IMR-90 (cell line): ENCODE results near the gene C5orf63. TPM values are rescaled to one million over a fixed set of nuclear protein-coding genes. Genes with fewer than 3 reads are reported as not detected.

ENCODE experiments used
- ATAC-seq: fragments of 200-7000 bp; cut with Tn5 transposase; 2 replicates; pipeline ENCODE4 v1.9.1; 2020; ENCODE audit warnings: low read depth, mild to moderate bottlenecking, moderate library complexity
- BruUV-seq: library from RNA; stranded (reverse); fragments of 400-500 nt; replicated peaks from 2 replicates; lab custom pipeline; 2021; lab: Mats Ljungman, UMichigan
- CTCF ChIA-PET: fragments of 300-600 bp; formaldehyde crosslinking; extraction: SDS; loops from one replicate; lab custom pipeline; 2021; ENCODE audit warnings: antibody characterized with exemption; lab: Yijun Ruan, JAX
- POLR2A ChIA-PET: fragments of 300-600 bp; sonication (Branson Sonifier 250); formaldehyde crosslinking; loops from one replicate; lab custom pipeline; 2022; ENCODE audit warnings: antibody characterized with exemption; ENCODE audit not compliant: unreplicated experiment; lab: Charles Lee
- DNase-seq: peaks from one replicate; pipeline ENCODE4 v3.0.0; 2013
- H2AFZ ChIP-seq: replicated peaks from 2 replicates; pipeline ENCODE3; 2013; ENCODE audit warnings: low read length, mild to moderate bottlenecking; ENCODE audit not compliant: poor library complexity
- H2AK5ac ChIP-seq: 2 replicates; pipeline ENCODE4 v1.6.1; 2013; ENCODE audit warnings: low read depth, low read length, inconsistent platforms
- H2AK9ac ChIP-seq: replicated peaks from 2 replicates; pipeline ENCODE3; 2013; ENCODE audit warnings: mild to moderate bottlenecking, low read depth, low read length, moderate library complexity; ENCODE audit not compliant: poor library complexity
- H2BK120ac ChIP-seq: 2 replicates; pipeline ENCODE4 v1.6.1; 2013; ENCODE audit warnings: low read depth, low read length, inconsistent platforms
- H2BK15ac ChIP-seq: 3 replicates; pipeline ENCODE4 v1.6.1; 2013; ENCODE audit warnings: low read depth, low read length, inconsistent platforms
- H2BK20ac ChIP-seq: 2 replicates; pipeline ENCODE4 v1.6.1; 2013; ENCODE audit warnings: low read depth, mild to moderate bottlenecking, inconsistent platforms, low read length, moderate library complexity
- H2BK5ac ChIP-seq: 2 replicates; pipeline ENCODE4 v1.6.1; 2013; ENCODE audit warnings: mild to moderate bottlenecking, low read depth, low read length, inconsistent platforms; ENCODE audit not compliant: poor library complexity, severe bottlenecking
- H3K14ac ChIP-seq: replicated peaks from 2 replicates; pipeline ENCODE4 v1.6.1; 2013; ENCODE audit warnings: low read depth, low read length, inconsistent platforms
- H3K18ac ChIP-seq: 2 replicates; pipeline ENCODE4 v1.6.1; 2013; ENCODE audit warnings: low read depth, low read length, control low read depth
- H3K23ac ChIP-seq: 2 replicates; pipeline ENCODE4 v1.6.1; 2013; ENCODE audit warnings: low read depth, low read length, inconsistent platforms
- H3K27ac ChIP-seq: 2 replicates; pipeline ENCODE4 v1.5.1; 2013; ENCODE audit warnings: mild to moderate bottlenecking, control low read depth, low read length; ENCODE audit not compliant: insufficient read depth
- H3K27me3 ChIP-seq: 2 replicates; pipeline ENCODE4 v1.6.1; 2013; ENCODE audit warnings: low read length; ENCODE audit not compliant: control insufficient read depth, insufficient read depth
- H3K36me3 ChIP-seq: 2 replicates; pipeline ENCODE4 v1.6.1; 2013; ENCODE audit warnings: low read length, mixed read lengths; ENCODE audit not compliant: control insufficient read depth, insufficient read depth
- H3K4ac ChIP-seq: 2 replicates; pipeline ENCODE4 v1.6.1; 2013; ENCODE audit warnings: low read depth, low read length, inconsistent platforms
- H3K4me1 ChIP-seq: 2 replicates; pipeline ENCODE4 v1.6.1; 2013; ENCODE audit warnings: low read length, mixed read lengths; ENCODE audit not compliant: control insufficient read depth, insufficient read depth
- H3K4me2 ChIP-seq: 2 replicates; pipeline ENCODE4 v1.6.1; 2013; ENCODE audit warnings: low read depth, mild to moderate bottlenecking, control low read depth, low read length, moderate library complexity
- H3K4me3 ChIP-seq: 2 replicates; pipeline ENCODE4 v1.5.1; 2013; ENCODE audit warnings: low read depth, mild to moderate bottlenecking, control low read depth, low read length, moderate library complexity; ENCODE audit not compliant: insufficient read depth
- H3K56ac ChIP-seq: 2 replicates; pipeline ENCODE4 v1.6.1; 2013; ENCODE audit warnings: low read length, inconsistent platforms; ENCODE audit not compliant: insufficient read depth; ENCODE audit errors: extremely low read depth
- H3K79me1 ChIP-seq, 2 experiments: 2 replicates each; pipeline ENCODE4 v1.6.1; 2013; ENCODE audit warnings: low read length in 2 of 2, inconsistent platforms in 1 of 2, low read depth in 1 of 2
- H3K9ac ChIP-seq: 2 replicates; pipeline ENCODE4 v1.6.1; 2013; ENCODE audit warnings: low read depth, low read length, control low read depth
- H3K9me1 ChIP-seq: 2 replicates; pipeline ENCODE4 v1.6.1; 2013; ENCODE audit warnings: low read length, inconsistent platforms; ENCODE audit not compliant: insufficient read depth
- H3K9me3 ChIP-seq: 2 replicates; pipeline ENCODE4 v1.6.1; 2013; ENCODE audit warnings: low read length; ENCODE audit not compliant: control insufficient read depth, insufficient read depth
- H4K20me1 ChIP-seq: 2 replicates; pipeline ENCODE4 v1.6.1; 2013; ENCODE audit warnings: low read length, inconsistent platforms; ENCODE audit not compliant: insufficient read depth
- H4K5ac ChIP-seq: 2 replicates; pipeline ENCODE4 v1.6.1; 2013; ENCODE audit warnings: mild to moderate bottlenecking, low read depth, low read length, control low read depth
- H4K8ac ChIP-seq, 2 experiments: 2 replicates each; pipeline ENCODE4 v1.6.1; 2013; ENCODE audit warnings: low read depth in 2 of 2, low read length in 2 of 2, control low read depth in 1 of 2, inconsistent platforms in 1 of 2
- H4K91ac ChIP-seq: 2 replicates; pipeline ENCODE4 v1.6.1; 2013; ENCODE audit warnings: low read depth, low read length, inconsistent platforms; ENCODE audit not compliant: insufficient read depth
- BHLHE40 ChIP-seq: fragments of 150-350 bp; IDR thresholded peaks from 2 replicates; pipeline ENCODE4 v1.6.1; 2016; ENCODE audit warnings: mild to moderate bottlenecking, low read depth, low read length
- CEBPB ChIP-seq: IDR thresholded peaks from 2 replicates; pipeline ENCODE4 v1.6.1; 2012; ENCODE audit warnings: low read depth, low read length, improper control_type of control experiment
- ELK1 ChIP-seq: fragments of 150-350 bp; IDR thresholded peaks from 2 replicates; pipeline ENCODE4 v1.6.1; 2016; ENCODE audit warnings: low read depth, mild to moderate bottlenecking, low read length, moderate library complexity, borderline replicate concordance
- FOS ChIP-seq: fragments of 150-350 bp; IDR thresholded peaks from 2 replicates; pipeline ENCODE4 v1.6.1; 2016; ENCODE audit warnings: low read depth, low read length
- MAZ ChIP-seq: IDR thresholded peaks from 2 replicates; pipeline ENCODE4 v1.6.1; 2012; ENCODE audit warnings: low read depth, mild to moderate bottlenecking, low read length, improper control_type of control experiment, moderate library complexity, borderline replicate concordance
- MXI1 ChIP-seq: IDR thresholded peaks from 2 replicates; pipeline ENCODE4 v1.6.1; 2012; ENCODE audit warnings: low read depth, mild to moderate bottlenecking, low read length, moderate library complexity, borderline replicate concordance
- NFE2L2 ChIP-seq: fragments of 150-350 bp; IDR thresholded peaks from 2 replicates; pipeline ENCODE4 v1.6.1; 2016; ENCODE audit warnings: low read depth, mild to moderate bottlenecking, low read length
- POLR2A ChIP-seq: IDR thresholded peaks from 2 replicates; pipeline ENCODE4 v1.6.1; 2012; ENCODE audit warnings: mild to moderate bottlenecking, low read depth, low read length
- RAD21 ChIP-seq: IDR thresholded peaks from 2 replicates; pipeline ENCODE4 v1.6.1; 2012; ENCODE audit warnings: low read length, improper control_type of control experiment
- RFX5 ChIP-seq: IDR thresholded peaks from 2 replicates; pipeline ENCODE4 v1.8.0; 2012; ENCODE audit warnings: low read depth, mild to moderate bottlenecking, low read length, moderate library complexity
- USF2 ChIP-seq: fragments of 150-350 bp; IDR thresholded peaks from 2 replicates; pipeline ENCODE4 v1.6.1; 2017; ENCODE audit warnings: mild to moderate bottlenecking, antibody characterized with exemption, low read length, low read depth
- WGBS, 2 experiments: methylation state at CpG; one replicate each; pipeline versions ENCODE4 v1.1.5 to v1.1.7; 2013; ENCODE audit warnings: missing lambda C conversion rate in 2 of 2; ENCODE audit not compliant: insufficient read length in 1 of 2; ENCODE audit errors: extremely low coverage in 2 of 2; 5-methylcytosine and 5-hydroxymethylcytosine counted together
- dilution Hi-C: fragments of 300-500 bp; cut with HindIII; formaldehyde crosslinking; loops from one replicate; pipeline ENCODE4 v1.14.3; 2018; ENCODE audit warnings: low sequenced_read_pairs; ENCODE audit not compliant: unreplicated experiment
- in situ Hi-C: fragments of 300-500 bp; cut with MboI; formaldehyde crosslinking; loops from 3 replicates; pipeline ENCODE4 v1.14.3; 2019; ENCODE audit warnings: low sequenced_read_pairs, inconsistent platforms, mixed read lengths
- intact Hi-C: fragments of 100-400 bp; cut with micrococcal nuclease; formaldehyde crosslinking; loops from 2 replicates; pipeline ENCODE4 v1.10.0; 2022
- polyA plus RNA-seq, 3 experiments: library from polyadenylated mRNA; depleted of rRNA; stranded (reverse); fragments of >200 nt; gene quantifications; 2 replicates each; pipeline ENCODE4 v1.2.3, GENCODE V29; 2012; ENCODE audit warnings: low replicate concordance in 1 of 3
- total RNA-seq: library from RNA; depleted of rRNA; stranded (reverse); fragments of >200 nt; gene quantifications from 2 replicates; pipeline ENCODE4 v1.2.3, GENCODE V29; 2012
- TF ChIP-seq, protein P1 (sequence below): conservative IDR thresholded peaks from 2 replicates; pipeline ENCODE4 v1.5.1; 2012; ENCODE audit warnings: mild to moderate bottlenecking, low read depth, low read length, improper control_type of control experiment

C5orf63 gene
- total and polyA plus RNA-seq, 2 of the 4 experiments (the other 2 are of a cell fraction), result 0.72 to 1.1 TPM

- H4K20me1 ChIP-seq, result no peaks in the 10 kb centered on the region
- no CpG with 5 or more reads among the region's 4 CpGs for WGBS, 2 experiments
- H3K9ac ChIP-seq, result no peak overlapping the region
- no peak overlapping the region for H4K8ac ChIP-seq
- ChIA-PET CTCF (no interaction called here), POLR2A (no interaction called here)
- no peak for DNase-seq
- no peak overlapping the region for H3K14ac ChIP-seq
- dilution Hi-C loops (no loop called here), intact Hi-C loops (no loop called here), in situ Hi-C loops (no loop called here)
- H2BK15ac ChIP-seq, result no peak overlapping the region
- no peak overlapping the region for H3K56ac ChIP-seq
- H3K9me1 ChIP-seq, result peaks cover 12% of the 10 kb centered on the region
- no peak overlapping the region for H2BK5ac ChIP-seq
- no peak overlapping the region for H2BK20ac ChIP-seq
- no peak overlapping the region for H3K4ac ChIP-seq
- no TSS peak for BruUV-seq
- no peak overlapping the region for H3K27ac ChIP-seq
- H2AK9ac ChIP-seq, result no peak overlapping the region
- H3K23ac ChIP-seq, result no peak overlapping the region
- H2BK120ac ChIP-seq, result no peak overlapping the region
- H4K5ac ChIP-seq, result no peak overlapping the region
- no peak overlapping the region for H2AK5ac ChIP-seq
- no peak overlapping the region for H3K4me3 ChIP-seq
- no peak overlapping the region for H3K18ac ChIP-seq
- H3K27me3 ChIP-seq, result no peaks in the 10 kb centered on the region
- H2AFZ ChIP-seq, result no peak overlapping the region
- TF ChIP-seq ELK1, result no peak
- TF ChIP-seq RAD21, result no peak
- TF ChIP-seq CEBPB, result no peak
- TF ChIP-seq BHLHE40, result no peak
- no peak for TF ChIP-seq MAZ
- TF ChIP-seq MXI1, result no peak
- TF ChIP-seq, protein P1, sequence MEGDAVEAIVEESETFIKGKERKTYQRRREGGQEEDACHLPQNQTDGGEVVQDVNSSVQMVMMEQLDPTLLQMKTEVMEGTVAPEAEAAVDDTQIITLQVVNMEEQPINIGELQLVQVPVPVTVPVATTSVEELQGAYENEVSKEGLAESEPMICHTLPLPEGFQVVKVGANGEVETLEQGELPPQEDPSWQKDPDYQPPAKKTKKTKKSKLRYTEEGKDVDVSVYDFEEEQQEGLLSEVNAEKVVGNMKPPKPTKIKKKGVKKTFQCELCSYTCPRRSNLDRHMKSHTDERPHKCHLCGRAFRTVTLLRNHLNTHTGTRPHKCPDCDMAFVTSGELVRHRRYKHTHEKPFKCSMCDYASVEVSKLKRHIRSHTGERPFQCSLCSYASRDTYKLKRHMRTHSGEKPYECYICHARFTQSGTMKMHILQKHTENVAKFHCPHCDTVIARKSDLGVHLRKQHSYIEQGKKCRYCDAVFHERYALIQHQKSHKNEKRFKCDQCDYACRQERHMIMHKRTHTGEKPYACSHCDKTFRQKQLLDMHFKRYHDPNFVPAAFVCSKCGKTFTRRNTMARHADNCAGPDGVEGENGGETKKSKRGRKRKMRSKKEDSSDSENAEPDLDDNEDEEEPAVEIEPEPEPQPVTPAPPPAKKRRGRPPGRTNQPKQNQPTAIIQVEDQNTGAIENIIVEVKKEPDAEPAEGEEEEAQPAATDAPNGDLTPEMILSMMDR, result no peak
- TF ChIP-seq USF2, result no peak
- no peak for TF ChIP-seq POLR2A
- TF ChIP-seq NFE2L2, result no peak
- TF ChIP-seq FOS, result no peak
- no peak for TF ChIP-seq RFX5
- no peaks in the 10 kb centered on the region for H3K9me3 ChIP-seq
- no peaks in the 10 kb centered on the region for H3K36me3 ChIP-seq
- no peak for ATAC-seq
- no peak overlapping the region for H4K91ac ChIP-seq
- no peak overlapping the region for H3K4me2 ChIP-seq
- no peaks in the 10 kb centered on the region for H3K79me1 ChIP-seq
- peaks cover 3% of the 10 kb centered on the region; the same call in 1 of the 2 replicates for H3K4me1 ChIP-seq
Observed at GRCh38 chr5:127038550-127038949, 34.8 kb downstream of the C5orf63 start.
